NCI-H446 treated with DMSO at 0.1 percent for 48 hours (cell line): ENCODE data around the gene PPP2R3B.

Experiments
- DNase-seq: peaks from one replicate; lab custom pipeline; 2025; lab: John Stamatoyannopoulos, UW

The PPP2R3B gene

DNA sequence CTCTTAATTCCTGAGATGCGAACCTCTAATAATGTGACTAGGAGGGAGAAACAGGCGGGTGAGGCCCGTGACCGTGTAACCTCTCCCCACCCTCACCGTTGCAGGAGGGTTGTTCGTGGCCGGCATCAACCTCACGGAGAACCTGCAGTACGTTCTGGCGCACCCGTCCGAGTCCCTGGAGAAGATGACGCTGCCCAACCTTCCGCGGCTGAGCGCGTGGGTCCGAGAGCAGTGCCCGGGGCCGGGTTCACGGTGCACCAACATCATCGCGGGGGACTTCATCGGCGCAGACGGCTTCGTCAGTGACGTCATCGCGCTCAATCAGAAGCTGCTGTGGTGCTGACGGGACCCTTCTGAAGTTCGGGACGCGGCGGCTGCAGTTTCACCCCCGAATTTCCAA lies 87.7 kb downstream of the PPP2R3B start:
- no peak for DNase-seq

DNA sequence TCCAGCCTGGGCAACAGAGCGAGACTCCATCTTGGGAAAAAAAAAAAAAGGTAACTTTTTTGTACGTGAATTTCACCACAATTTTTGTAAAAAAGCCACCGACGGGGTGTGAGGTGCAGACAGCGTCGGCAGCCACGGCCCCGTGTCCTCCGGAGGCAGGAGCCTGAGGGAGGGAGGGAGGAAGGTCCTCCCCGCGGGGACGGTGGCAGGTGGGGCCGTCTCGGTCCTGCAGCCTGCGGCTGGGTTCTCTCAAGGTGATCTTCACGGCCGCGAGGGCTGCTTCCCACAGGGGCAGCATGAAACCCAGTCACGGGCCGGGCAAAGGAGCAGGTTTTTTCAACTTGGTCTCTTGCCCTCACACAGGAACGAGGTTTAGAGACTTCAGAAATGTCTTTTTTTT lies 91.6 kb downstream of the PPP2R3B start:
- DNase-seq, result no peak

DNA sequence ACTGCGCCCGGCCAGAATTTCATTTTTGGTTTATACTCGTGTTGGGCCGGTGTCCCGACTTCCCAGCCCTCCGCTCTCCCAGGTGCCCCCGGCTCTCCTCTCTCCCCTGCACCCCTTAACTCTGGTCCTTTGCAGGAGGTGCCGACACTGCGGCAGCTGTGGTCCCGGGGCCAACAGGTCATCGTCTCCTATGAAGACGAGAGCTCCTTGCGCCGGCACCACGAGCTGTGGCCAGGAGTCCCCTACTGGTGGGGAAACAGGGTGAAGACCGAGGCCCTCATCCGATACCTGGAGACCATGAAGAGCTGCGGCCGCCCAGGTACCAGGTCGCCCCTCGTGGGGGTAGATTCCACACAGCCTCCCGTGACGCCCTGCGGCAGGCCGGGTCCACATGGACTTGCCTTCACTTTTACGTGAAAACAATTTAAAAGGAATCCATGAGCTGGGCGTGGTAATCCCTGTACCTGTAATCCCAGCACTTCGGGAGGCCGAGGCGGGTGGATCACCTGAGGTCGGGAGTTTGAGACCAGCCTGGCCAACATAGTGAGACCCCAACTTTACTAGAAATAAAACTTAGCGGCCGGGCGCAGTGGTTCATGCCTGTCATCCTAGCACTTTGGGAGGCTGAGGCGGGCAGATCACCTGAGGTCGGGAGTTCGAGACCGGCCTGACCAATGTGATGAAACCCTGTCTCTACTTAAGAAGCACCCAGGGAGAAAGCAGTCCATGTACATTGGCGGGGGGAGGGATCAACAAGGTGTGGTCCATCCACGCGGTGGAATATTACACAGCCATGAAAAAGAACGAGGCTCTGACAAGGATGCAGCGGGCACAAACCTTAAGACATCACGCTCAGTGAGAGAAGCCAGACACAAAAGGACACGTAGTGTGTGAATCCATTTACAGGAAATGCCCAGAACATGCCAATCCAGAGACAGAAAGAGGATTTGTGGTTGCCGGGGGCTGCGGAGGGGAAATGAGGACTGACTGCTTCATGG lies 93.5 kb downstream of the PPP2R3B start:
- no peak for DNase-seq

DNA sequence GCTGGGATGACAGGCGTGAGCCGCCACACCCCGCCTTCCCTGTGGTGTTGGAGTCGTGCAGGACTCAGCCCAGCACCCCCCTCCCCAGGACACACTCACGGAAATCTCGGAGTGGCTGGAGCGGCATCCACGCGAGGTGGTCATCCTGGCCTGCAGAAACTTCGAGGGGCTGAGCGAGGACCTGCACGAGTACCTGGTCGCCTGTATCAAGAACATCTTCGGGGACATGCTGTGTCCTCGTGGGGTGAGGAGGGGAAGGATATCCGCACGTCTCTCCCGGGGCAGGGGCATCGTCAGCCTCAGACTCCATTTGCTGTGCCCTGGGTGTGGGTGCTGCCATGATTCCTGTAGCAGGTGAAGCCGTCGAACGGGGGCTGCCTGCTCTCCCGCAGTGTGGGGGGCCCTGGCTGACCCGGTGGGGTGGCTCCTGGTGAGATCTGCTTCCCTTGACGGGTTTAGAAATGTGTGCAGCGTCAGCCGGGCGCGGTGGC lies 95.3 kb downstream of the PPP2R3B start:
- no peak for DNase-seq

DNA sequence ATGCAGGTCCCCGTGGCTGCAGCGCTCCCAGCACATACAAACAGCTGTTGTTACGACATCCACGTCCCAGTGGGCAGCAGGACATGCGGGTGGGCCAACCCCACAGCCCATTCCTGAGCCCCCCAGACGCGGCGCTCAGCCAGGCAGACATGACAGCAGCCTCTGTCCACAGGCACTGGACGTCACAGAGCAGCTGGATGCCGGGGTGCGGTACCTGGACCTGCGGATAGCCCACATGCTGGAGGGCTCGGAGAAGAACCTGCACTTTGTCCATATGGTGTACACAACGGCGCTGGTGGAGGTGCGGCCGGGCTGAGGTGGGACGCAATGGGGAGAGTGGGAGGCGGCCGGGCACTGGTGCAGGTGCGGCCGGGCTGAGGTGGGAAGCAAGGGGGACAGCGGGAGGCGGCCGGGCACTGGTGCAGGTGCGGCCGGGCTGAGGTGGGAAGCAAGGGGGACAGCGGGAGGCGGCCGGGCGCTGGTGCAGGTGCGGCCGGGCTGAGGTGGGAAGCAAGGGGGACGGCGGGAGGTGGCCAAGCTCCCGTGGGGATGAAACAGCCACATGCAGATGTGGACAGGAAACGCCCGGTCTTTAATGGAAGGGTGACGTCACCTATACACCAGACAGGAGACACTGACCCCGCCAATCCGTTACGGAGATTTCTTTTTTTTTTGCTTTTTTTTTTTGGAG lies 96.1 kb downstream of the PPP2R3B start:
- DNase-seq, result no peak

DNA sequence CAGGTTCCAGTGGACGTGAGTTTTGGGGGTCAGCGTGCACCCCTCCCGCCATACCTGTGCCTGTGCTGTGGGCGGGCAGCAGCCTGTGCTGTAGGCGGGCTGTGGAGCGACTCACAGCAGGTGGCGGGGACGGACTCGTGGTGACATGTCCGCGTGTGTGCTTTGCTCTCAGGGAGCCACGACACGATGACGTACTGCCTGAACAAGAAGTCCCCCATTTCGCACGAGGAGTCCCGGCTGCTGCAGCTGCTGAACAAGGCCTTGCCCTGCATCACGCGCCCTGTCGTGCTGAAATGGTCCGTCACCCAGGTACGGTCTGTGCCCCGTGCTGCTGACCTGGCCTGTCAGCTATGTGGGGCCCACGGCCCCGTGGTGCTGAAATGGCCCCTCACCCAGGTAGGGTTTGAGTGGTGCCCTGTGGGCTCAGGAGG lies 98.1 kb downstream of the PPP2R3B start:
- DNase-seq, result no peak

DNA sequence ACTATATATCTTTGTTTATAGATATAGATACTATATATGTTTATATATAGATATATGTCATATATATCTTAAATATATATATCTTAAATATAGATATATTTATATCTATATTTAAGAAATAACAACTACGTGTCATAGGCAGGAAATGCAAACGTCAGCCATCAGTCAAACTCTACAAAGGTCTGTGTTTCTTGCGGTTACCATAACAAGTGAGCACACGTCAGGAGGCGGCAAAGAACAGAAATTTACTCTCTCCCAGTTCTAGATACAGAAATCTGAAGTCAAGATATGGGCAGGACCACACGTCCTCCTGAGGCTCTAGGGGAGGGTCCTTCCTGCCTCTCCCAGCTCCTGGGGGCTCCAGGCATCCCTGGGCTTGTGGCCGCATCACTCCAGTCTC lies 99.0 kb downstream of the PPP2R3B start:
- DNase-seq, result no peak

DNA sequence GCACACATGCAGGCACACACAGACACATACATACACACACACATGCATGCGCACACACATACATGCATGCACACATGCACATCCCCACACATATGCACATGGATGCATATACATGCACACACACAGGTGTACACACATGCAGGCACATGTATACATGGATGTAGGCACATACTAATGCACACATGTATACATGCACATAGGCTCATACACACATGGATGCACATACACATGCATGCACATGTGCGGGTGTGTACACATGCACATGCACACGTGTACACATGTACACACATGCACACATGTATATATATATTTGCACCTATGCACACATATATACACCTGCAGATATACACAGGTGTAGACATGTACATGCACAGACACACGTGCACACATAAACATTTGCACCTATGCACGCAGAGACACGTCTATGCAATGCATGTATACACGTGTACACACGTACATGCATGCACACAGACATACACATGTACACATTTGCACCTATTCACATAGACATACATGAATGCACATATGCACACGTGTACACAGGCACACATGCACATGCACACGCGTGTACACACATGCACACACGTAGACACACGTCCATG lies 101.5 kb downstream of the PPP2R3B start:
- no peak for DNase-seq
